Central memory CD8-positive, alpha-beta T cell (primary cell): ENCODE data around the gene SMARCA2.

Source experiments
- ATAC-seq: fragments of 150-1000 bp; cut with Tn5 transposase; replicated peaks from 2 replicates; pipeline ENCODE4 v1.10.0; 2022; ENCODE audit warnings: mild to moderate bottlenecking, moderate FRiP score, moderate number of reproducible peaks; ENCODE audit not compliant: poor library complexity, severe bottlenecking; ENCODE audit errors: extremely low read depth
- DNase-seq, 2 donors: peaks; one replicate each; pipeline ENCODE4 v3.0.0; 2021; ENCODE audit warnings: low spot score in 2 of 2
- H3K27ac Mint-ChIP-seq: one replicate; pipeline ENCODE4 v1.8.0; 2022; ENCODE audit warnings: low read depth, mild to moderate bottlenecking, moderate library complexity, mixed read lengths
- H3K27me3 Mint-ChIP-seq: one replicate; pipeline ENCODE4 v1.8.0; 2022; ENCODE audit warnings: mixed read lengths
- H3K36me3 Mint-ChIP-seq: one replicate; pipeline ENCODE4 v1.8.0; 2022; ENCODE audit warnings: mild to moderate bottlenecking, moderate library complexity, mixed read lengths; ENCODE audit not compliant: insufficient read depth
- H3K4me1 Mint-ChIP-seq: one replicate; pipeline ENCODE4 v1.8.0; 2022; ENCODE audit warnings: mixed read lengths
- H3K4me3 Mint-ChIP-seq: one replicate; pipeline ENCODE4 v1.8.0; 2022; ENCODE audit warnings: mild to moderate bottlenecking, moderate library complexity, mixed read lengths
- H3K9me3 Mint-ChIP-seq: one replicate; pipeline ENCODE4 v1.8.0; 2022; ENCODE audit warnings: mixed read lengths

SMARCA2 gene

GRCh38 chr9:2093920-2094597 is 78.9 kb downstream of the SMARCA2 start:
- Mint-ChIP-seq H3K4me3 (no peak overlapping the region), H3K27ac (no peak overlapping the region), H3K36me3 (peaks cover 57% of the 10 kb centered on the region), H3K4me1 (peaks cover 8% of the 10 kb centered on the region), H3K9me3 (no peaks in the 10 kb centered on the region), H3K27me3 (no peaks in the 10 kb centered on the region)
- DNase-seq: no peak
- no peak for ATAC-seq

GRCh38 chr9:2096376-2096970 is 81.3 kb downstream of the SMARCA2 start:
- DNase-seq (no peak), ATAC-seq (no peak)
- H3K9me3 Mint-ChIP-seq: no peaks in the 10 kb centered on the region
- H3K4me3 Mint-ChIP-seq: no peak overlapping the region
- H3K36me3 Mint-ChIP-seq: peaks cover 52% of the 10 kb centered on the region
- peaks cover 13% of the 10 kb centered on the region for H3K4me1 Mint-ChIP-seq
- H3K27ac Mint-ChIP-seq: no peak overlapping the region
- no peaks in the 10 kb centered on the region for H3K27me3 Mint-ChIP-seq

DNA sequence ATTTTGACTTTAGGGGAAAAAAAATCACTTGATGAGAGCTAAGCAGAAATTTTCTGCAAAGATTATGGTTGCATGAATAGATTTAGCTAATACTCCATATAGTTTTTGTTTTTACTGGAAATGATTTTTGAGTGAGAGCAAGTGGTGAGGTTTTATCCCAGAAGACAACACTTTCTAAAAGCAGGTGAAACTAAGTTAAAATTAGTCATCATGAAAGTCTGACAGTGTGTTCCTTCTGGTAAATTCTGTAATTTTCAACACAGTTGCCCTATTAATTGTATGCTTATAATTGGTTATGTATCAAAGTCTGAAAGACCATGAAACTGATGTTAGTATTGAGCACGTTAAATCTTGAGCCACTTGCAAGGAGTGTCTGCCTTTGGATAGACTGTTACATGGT is 91.5 kb downstream of the SMARCA2 start:
- H3K36me3 Mint-ChIP-seq: peaks cover 63% of the 10 kb centered on the region
- no peak for ATAC-seq
- H3K4me3 Mint-ChIP-seq: no peak overlapping the region
- H3K27me3 Mint-ChIP-seq: no peaks in the 10 kb centered on the region
- no peak overlapping the region for H3K27ac Mint-ChIP-seq
- H3K4me1 Mint-ChIP-seq: peaks cover 5% of the 10 kb centered on the region
- no peak for DNase-seq
- H3K9me3 Mint-ChIP-seq: no peaks in the 10 kb centered on the region

- ATAC-seq (no peak), DNase-seq (no peak)
- Mint-ChIP-seq H3K36me3 (peaks cover 70% of the 10 kb centered on the region), H3K4me3 (no peak overlapping the region), H3K4me1 (peaks cover 5% of the 10 kb centered on the region), H3K27ac (no peak overlapping the region), H3K9me3 (no peaks in the 10 kb centered on the region), H3K27me3 (no peaks in the 10 kb centered on the region)
Measured at GRCh38 chr9:2107906-2108451, 92.8 kb downstream of the SMARCA2 start.

- no peaks in the 10 kb centered on the region for H3K27me3 Mint-ChIP-seq
Measured at GRCh38 chr9:2109069-2109650, 94.0 kb downstream of the SMARCA2 start.

GRCh38 chr9:2110036-2110435 is 94.9 kb downstream of the SMARCA2 start:
- peak overlapping the region; percentile 49 for H3K27ac Mint-ChIP-seq
- H3K27me3 Mint-ChIP-seq: no peaks in the 10 kb centered on the region
- no peak for ATAC-seq
- peaks cover 5% of the 10 kb centered on the region for H3K4me1 Mint-ChIP-seq
- DNase-seq: no peak
- H3K9me3 Mint-ChIP-seq: no peaks in the 10 kb centered on the region
- H3K4me3 Mint-ChIP-seq: no peak overlapping the region
- H3K36me3 Mint-ChIP-seq: peaks cover 73% of the 10 kb centered on the region

More at GRCh38 chr9:2109069-2109650, 94.0 kb downstream of the SMARCA2 start:
- peaks cover 70% of the 10 kb centered on the region for H3K36me3 Mint-ChIP-seq
- no peak for DNase-seq
- H3K4me1 Mint-ChIP-seq: peaks cover 5% of the 10 kb centered on the region
- no peak overlapping the region for H3K4me3 Mint-ChIP-seq
- ATAC-seq: no peak
- no peaks in the 10 kb centered on the region for H3K9me3 Mint-ChIP-seq
- peak overlapping the region; percentile 49 for H3K27ac Mint-ChIP-seq

DNA sequence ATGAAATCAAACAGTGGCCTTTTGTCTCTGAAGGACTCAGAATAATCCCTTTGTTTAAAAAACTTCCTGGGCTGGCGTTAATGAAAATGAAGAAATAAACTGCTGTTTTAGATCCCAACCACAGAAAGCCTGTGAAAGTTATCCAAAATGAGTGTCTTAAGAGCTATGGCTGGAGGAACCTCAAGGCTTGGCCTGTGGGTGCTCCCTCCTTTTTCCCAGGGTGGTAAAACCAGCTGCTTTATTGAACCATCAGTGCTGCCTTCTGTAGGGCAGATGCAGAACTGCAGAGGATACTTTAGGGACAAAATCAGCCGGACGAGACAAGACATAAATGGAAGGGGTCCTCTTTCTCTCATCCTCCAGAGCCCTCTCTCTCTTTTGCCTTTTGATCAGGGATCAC is 100.9 kb downstream of the SMARCA2 start:
- H3K36me3 Mint-ChIP-seq: peaks cover 64% of the 10 kb centered on the region
- H3K9me3 Mint-ChIP-seq: no peaks in the 10 kb centered on the region
- H3K27ac Mint-ChIP-seq: no peak overlapping the region
- H3K4me3 Mint-ChIP-seq: no peak overlapping the region
- H3K27me3 Mint-ChIP-seq: no peaks in the 10 kb centered on the region
- H3K4me1 Mint-ChIP-seq: no peaks in the 10 kb centered on the region
- ATAC-seq: no peak
- no peak for DNase-seq

- Mint-ChIP-seq H3K27me3 (no peaks in the 10 kb centered on the region), H3K9me3 (no peaks in the 10 kb centered on the region), H3K4me1 (no peaks in the 10 kb centered on the region), H3K4me3 (no peak overlapping the region), H3K27ac (no peak overlapping the region), H3K36me3 (peaks cover 51% of the 10 kb centered on the region)
- ATAC-seq (no peak), DNase-seq (no peak)
Measured at GRCh38 chr9:2117527-2117926, 102.4 kb downstream of the SMARCA2 start.

DNA sequence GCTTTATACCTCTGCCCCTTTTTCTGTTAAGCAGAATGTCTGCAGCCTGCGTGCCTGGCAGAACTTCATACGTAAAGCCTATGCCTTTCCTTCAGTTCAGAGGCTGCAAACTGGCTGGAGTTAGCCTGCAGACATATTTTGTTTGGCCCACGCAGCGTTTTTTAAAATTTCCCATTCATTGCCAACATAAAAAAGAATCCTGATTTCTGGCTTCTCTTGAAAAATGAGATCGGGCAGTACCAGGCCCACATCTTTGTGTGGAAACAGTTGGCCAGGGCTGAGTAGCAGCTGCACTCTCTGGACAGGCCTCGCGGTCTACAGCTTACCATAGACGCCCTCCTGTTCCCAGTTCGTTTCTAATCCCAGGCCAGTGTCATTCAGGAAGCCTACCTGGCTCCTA is 104.4 kb downstream of the SMARCA2 start:
- H3K4me3 Mint-ChIP-seq: no peak overlapping the region
- DNase-seq (no peak), ATAC-seq (no peak)
- no peaks in the 10 kb centered on the region for H3K27me3 Mint-ChIP-seq
- peaks cover 19% of the 10 kb centered on the region for H3K4me1 Mint-ChIP-seq
- H3K27ac Mint-ChIP-seq: no peak overlapping the region
- no peaks in the 10 kb centered on the region for H3K9me3 Mint-ChIP-seq
- peaks cover 53% of the 10 kb centered on the region for H3K36me3 Mint-ChIP-seq

- Mint-ChIP-seq H3K36me3 (peaks cover 50% of the 10 kb centered on the region), H3K9me3 (no peaks in the 10 kb centered on the region), H3K27ac (no peak overlapping the region), H3K4me1 (peaks cover 32% of the 10 kb centered on the region), H3K27me3 (no peaks in the 10 kb centered on the region), H3K4me3 (no peak overlapping the region)
- ATAC-seq: no peak
- DNase-seq: no peak
Measured at GRCh38 chr9:2120926-2121689, 106.0 kb downstream of the SMARCA2 start.

- Mint-ChIP-seq H3K27me3 (no peaks in the 10 kb centered on the region), H3K36me3 (peaks cover 52% of the 10 kb centered on the region), H3K9me3 (no peaks in the 10 kb centered on the region)
Measured at GRCh38 chr9:2122299-2122698, 107.2 kb downstream of the SMARCA2 start.

GRCh38 chr9:2125906-2126305 is 110.8 kb downstream of the SMARCA2 start:
- no peaks in the 10 kb centered on the region for H3K9me3 Mint-ChIP-seq
- H3K4me3 Mint-ChIP-seq: no peak overlapping the region
- no peaks in the 10 kb centered on the region for H3K27me3 Mint-ChIP-seq
- peaks cover 60% of the 10 kb centered on the region for H3K4me1 Mint-ChIP-seq
- H3K36me3 Mint-ChIP-seq: peaks cover 40% of the 10 kb centered on the region
- ATAC-seq (peak; percentile 70), DNase-seq (no peak)
- H3K27ac Mint-ChIP-seq: peak overlapping the region; percentile 69

More at GRCh38 chr9:2122299-2122698, 107.2 kb downstream of the SMARCA2 start:
- Mint-ChIP-seq H3K4me1 (peaks cover 44% of the 10 kb centered on the region), H3K4me3 (no peak overlapping the region), H3K27ac (peak overlapping the region; percentile 69)
- no peak for ATAC-seq
- no peak for DNase-seq
